NCI-H1694 (cell line): ENCODE data around the gene CFAP73.

Experiments used
- DNase-seq: peaks from one replicate; lab custom pipeline; 2025; lab: John Stamatoyannopoulos, UW

Gene CFAP73

GRCh38 chr12:113164014-113164413 lies 14.5 kb downstream of the CFAP73 start:
- DNase-seq: no peak

GRCh38 chr12:113165521-113166450 lies 16.3 kb downstream of the CFAP73 start:
- no peak for DNase-seq

GRCh38 chr12:113167868-113168267 lies 18.3 kb downstream of the CFAP73 start:
- DNase-seq: no peak

GRCh38 chr12:113169697-113170096 lies 20.2 kb downstream of the CFAP73 start:
- DNase-seq: no peak

- no peak for DNase-seq
These were observed 20.9 kb downstream of the CFAP73 start for GRCh38 chr12:113170457-113170856.

GRCh38 chr12:113170926-113171325 lies 21.4 kb downstream of the CFAP73 start:
- DNase-seq: no peak

- no peak for DNase-seq
These were observed 22.0 kb downstream of the CFAP73 start for GRCh38 chr12:113171543-113171942.

GRCh38 chr12:113172185-113172584 lies 22.7 kb downstream of the CFAP73 start:
- no peak for DNase-seq

GRCh38 chr12:113173081-113173698 lies 23.7 kb downstream of the CFAP73 start:
- no peak for DNase-seq

DNA sequence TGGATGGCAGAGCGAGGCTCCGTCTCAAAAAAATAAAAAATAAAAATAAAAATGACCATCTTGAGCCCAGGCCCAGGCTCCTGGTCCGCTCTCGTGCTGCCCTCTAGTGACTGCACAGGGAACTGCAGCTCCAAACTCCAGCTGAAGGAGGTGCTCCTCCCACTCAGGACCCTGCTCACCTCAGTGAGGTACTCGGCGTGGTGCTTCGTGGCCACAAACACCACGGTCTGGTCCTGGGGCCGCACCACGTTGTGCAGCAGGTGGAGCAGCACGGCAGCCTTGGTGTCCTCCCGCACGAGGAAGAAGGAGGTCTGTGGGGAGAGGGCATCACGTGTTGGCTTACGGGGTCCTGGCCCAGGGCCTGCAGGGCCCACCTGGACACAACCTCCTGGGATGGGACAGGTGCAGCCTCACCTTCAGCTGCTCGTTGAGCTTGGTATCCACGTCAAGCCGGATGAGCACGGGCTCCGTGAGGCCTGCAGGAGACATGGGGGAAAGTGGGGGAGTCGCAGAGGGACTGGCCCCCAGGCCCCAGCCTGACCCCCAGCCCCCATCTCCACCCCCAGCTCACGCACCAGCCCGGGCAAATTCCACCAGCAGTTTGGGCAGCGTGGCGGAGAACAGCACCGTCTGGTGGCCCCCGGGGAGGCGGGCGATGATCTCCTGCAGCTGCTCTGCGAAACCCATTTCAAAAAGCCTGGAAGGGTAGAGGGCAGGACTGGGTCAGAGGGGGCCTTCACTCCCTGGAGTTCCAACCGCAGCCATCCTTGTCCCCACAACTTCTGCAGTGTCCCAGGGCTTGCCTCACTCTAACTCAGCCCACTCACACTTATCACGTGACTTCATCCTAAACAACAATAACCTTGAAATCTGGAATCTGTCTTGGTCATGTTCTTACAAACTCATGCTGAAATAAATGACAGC lies 25.2 kb downstream of the CFAP73 start:
- DNase-seq: peak; percentile 50

- no peak for DNase-seq
These were observed 29.5 kb downstream of the CFAP73 start for GRCh38 chr12:113179023-113179422.

DNA sequence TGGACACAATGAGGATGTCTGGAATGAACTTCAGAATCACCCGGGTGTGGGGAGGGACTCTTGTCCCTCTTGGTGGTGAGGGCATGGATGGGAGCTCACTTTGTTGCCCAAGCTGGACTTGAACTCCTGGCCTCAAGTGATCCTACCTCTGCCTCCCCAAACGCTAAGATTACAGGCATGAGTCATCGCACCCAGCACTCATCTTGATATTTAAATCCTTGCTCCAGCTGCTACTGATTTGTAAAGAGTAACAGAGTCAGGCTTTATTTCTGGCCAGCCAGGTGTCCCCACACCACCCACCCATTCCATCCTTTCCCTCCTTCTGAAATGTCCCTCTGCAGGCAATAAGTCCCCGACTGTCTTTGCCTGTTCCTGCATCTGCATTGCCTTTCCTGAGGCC lies 30.8 kb downstream of the CFAP73 start:
- DNase-seq: no peak

GRCh38 chr12:113181975-113182374 lies 32.5 kb downstream of the CFAP73 start:
- DNase-seq: no peak

DNA sequence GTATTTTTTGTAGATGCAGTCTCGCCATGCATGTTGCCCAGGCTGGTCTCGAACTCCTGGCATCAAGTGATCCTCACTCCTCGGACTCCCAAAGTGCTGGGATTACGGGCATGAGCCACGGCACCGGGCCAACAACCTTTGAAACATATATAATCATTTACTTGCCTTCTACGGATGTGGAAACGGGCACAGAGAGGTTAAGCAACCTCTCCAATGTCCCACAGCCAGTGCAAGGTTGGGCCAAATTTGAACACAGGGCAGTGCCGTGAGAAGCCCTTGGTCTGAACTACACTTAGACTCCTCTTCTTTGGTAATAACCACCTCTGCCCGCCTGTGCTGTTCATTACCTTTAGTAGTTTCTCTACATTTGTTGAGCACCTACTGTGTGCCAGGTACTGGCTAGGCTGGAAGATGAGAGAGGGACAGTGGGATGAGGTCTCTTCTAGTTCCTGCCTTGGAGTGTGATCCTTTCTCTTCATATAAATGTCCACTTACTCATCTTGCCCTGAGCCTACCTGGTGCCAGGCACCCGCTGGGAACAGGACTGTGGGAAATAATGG lies 33.6 kb downstream of the CFAP73 start:
- DNase-seq: no peak

DNA sequence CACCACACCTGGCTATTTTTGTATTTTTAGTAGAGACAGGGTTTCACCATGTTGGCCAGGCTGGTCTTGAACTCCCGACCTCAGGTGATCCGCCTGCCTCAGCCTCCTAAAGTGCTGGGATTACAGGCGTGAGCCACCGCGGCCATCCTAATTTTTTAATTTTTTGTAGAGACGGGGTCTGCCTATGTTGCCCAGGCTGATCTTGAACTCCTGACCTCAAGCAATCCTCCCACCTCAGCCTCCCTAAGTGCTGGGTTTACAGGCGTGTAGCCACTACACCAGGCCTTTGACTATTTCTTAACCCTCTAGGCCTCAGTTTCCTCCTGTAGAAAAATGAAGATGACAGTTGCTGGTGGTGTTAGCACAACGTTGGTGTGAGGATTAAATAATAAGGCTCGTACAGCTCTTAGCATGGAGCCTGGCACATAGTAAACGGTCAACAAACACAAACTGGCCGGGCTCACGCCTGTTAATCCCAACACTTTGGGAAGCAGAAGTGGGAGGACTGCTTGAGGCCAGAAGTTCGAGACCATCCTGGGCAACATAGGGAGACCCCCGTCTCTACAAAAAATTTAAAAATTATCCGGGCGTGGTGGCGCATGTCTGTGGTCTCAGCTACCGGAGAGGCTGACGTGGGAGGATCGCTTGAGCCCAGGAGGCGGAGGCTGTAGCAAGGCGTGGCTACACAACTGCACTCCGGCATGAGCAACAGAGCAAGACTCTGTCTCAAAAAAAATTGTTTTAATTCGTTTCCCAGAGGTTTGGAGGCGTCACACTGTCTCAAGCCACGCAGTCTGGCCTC lies 34.8 kb downstream of the CFAP73 start:
- no peak for DNase-seq

GRCh38 chr12:113184900-113185179 lies 35.3 kb downstream of the CFAP73 start:
- DNase-seq: peak; percentile 36

DNA sequence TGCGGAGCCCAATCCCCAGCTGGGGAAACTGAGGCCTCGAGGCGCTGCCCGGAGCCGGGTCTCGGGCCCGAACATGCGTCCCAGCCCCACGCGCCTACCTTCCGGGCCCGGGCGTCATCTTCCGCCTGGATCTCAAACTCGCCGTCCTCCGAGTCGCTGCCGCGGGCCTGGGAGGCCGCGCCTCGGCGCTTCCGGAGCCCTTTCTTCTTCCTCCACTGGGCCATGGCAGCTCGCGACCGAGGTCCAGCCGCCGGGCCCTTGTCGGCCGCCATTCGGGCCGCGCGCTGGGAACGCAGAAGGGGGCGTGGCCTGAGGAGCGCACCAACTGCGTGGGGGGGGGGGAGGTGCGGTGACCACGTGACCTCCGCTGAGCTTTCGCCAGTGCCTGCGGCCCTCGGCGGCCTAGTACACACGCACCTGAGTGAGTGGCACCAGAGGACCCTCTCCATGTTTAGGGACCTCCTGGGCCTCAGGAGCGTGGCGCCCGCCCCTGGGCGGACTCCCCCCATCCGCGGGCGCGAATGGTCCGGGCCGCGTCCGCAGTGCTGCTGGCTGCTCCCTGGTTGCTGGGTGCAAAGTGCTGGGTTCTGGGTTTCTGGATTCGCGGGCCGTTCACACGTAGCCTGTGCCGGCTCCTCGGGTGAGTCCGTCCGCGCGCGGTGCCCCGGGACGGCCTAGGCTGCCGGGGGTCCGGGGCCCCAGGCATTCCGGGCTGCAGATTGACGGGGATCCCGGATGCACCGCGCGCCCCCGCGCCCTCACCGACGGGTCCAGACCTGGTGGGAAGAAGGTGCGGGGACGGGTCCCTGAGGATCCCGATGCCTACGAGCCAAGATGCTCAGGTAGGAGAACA lies 35.9 kb downstream of the CFAP73 start, which contains the start of the genes DDX54 and RITA1:
Gene DDX54, minus strand, starts transcription at position 299 of the 853 bp plus-strand sequence. Its CDS starts 27 bp downstream, at position 272.
Gene RITA1, plus strand, starts transcription at position 542 of the 853 bp plus-strand sequence. CDS start 1,026 bp downstream, outside the sequence.
- DNase-seq: no peak

- DNase-seq: peak; percentile 6
These were observed 36.5 kb downstream of the CFAP73 start for GRCh38 chr12:113186033-113186365.

DNA sequence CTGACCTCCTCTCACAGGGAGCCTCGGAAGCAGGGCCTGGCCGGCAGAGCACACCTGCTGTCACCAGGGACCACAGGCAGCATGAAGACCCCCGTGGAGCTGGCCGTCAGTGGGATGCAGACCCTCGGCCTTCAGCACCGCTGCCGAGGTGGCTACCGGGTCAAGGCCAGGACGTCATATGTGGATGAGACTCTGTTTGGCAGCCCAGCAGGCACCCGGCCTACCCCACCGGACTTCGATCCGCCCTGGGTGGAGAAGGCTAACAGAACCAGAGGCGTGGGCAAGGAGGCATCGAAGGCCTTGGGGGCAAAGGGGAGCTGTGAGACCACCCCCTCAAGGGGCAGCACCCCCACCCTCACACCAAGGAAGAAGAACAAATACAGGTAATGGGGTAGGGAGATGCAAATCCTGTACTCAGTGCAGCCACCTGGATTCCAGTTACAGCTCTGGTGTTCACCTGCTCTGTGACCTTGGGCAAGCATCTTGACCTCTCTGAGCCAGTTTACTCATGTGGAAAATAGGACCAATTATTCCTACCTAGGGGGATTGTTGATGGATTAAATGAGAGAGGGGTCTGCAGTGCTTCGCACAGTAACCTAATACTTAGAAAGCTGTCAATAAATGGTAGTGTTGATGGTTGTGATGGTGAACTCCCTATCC lies 37.3 kb downstream of the CFAP73 start:
- no peak for DNase-seq

GRCh38 chr12:113189361-113189760 lies 39.8 kb downstream of the CFAP73 start:
- no peak for DNase-seq
